HG03521 (cell line): ENCODE results near the gene M1AP.

Experiments used
- ATAC-seq: cut with Tn5 transposase; IDR thresholded peaks from one replicate; pipeline ENCODE4 v1.9.1; 2021; ENCODE audit warnings: mild to moderate bottlenecking, moderate library complexity; ENCODE audit not compliant: unreplicated experiment

M1AP gene

DNA sequence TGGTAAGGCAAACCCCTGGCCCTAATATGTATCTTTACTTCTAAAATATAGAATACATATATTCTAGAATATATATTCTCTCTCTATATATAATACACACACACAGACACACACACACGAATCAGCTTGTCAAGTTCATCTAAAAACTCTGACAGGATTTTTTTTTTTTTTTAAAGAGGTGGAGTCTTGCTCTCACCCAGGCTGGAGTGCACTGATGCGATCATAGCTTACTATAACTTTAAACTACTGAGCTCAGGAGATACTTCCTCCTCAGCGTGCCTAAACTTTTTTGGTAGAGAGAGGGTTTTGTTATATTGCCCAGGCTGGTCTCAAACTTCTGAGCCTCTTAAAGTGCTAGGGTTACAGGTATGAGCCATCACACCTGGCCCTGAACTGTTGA is 48.5 kb downstream of the M1AP start:
- ATAC-seq, result no peak

DNA sequence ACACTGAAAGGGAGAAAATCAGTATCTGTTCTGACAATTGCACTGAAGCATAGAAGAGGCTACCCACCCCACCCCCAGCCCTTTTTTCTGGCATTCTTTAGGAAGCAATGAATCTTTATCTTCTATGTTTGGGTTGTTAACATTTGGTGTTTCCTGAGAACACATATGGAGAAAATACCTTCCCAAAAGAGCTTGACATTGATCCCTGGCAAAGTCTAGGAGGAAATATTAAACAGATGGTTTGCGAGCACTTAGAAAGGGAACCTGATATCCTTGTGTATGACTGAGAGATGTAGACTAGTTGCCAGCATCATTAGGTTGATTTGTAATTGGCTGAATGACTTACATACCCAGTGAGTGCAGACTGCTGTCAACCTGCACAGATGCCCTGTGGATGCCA is 50.7 kb downstream of the M1AP start:
- no peak for ATAC-seq

DNA sequence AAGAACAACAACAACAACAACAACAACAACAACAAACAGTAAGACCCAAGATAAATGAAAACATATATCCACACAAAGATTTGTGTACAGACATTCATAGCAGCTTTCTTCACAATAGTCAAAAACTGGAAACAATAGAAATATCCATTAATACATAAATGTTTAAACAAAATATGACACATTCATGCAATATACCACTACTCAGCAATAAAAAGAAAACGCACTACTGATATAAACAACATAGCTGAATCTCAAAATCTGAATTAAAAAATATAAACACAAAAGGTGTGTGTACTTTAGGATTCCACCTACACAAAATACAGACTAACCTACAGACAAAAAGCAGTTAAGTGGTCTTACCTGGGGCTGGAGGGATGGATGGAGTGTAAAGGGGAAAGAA is 51.5 kb downstream of the M1AP start:
- no peak for ATAC-seq

DNA sequence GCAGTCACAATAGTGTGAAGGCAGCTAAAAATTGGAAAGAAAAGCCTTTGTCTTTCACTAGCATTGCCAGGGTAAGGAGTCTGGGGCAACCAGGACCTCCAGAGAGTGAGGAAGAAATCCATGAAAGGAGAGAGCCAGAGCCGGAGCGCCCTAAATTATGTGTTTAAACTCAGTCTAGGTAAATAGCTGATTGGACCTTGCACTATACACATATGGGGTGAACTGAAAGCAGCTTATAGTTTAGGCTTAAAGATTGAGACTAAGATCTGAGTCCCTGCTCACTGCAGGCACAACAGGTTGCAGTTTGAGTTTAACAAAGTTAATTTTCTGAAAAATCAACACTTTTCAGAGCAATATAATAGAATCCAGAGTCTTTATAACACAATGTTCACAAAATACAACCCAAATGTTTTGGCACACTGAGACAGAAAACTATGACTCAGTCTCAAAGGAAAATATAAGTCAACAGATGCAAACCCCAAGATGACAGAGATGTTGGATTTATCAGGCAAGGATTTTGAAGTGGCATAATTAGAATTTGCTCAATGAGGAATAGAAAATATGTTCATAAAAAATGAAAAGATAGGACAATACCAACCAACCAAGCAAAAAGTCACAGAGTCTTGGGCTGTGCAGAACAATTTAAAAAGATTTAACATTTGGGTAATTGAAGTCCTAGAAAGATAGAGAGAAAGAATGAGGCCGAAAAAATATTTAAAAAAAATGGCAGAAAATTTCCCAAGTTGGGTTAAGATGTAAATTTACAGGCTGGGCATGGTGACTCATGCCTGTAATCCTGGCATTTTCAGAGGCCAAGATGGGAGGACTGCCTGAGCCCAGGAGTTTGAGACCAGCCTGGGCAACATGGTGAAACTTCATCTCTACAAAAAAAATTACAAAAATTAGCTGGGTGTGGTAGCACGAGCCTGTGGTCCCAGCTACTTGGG is 54.0 kb downstream of the M1AP start:
- no peak for ATAC-seq

DNA sequence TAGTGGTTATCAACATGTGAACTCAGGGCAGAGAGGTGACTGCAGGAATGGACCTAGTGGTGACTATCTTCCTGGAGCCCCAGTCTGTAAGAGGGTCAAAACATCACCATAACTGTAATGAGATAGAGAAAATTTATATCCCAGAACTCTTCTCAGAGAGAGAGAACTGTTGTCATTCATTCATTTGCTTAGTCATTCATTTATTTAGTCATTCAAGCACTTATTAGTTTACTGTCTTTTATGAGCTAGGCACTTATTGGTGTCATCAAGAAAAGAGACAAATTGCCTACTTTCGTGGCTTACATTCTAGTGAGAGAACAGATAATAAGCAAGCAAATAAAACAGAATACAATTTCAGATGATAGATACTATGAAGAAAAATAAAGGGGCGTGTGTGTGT is 59.5 kb downstream of the M1AP start:
- no peak for ATAC-seq

DNA sequence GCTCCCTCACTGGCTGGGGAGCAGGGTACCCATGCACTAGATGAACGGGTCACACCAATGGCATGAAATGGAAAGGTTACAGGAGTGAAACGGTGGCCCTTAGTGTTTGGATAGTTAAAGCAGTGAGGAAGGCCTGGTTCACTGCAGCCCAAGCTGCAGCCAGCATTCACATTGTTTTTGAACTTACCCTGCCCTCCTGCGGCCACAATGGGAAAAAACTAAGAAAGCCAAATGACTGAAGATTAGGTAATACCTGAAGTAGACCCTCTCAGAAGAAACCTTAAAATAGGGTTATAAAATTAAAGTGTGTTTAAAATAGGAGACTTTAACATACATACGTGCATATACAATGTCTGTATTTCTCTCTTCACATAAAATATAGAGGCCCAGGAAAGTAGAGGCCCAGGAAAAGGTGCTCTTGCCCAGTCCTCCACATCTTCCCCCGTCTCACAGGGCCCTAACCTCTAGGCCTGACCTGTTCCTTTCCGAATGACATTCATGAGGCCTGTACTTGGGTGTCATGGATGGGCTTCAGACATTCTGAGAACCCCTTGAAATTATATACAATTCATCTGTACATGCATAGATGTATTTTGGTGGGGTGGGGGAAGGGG is 60.4 kb downstream of the M1AP start:
- ATAC-seq, result peak; percentile 59

DNA sequence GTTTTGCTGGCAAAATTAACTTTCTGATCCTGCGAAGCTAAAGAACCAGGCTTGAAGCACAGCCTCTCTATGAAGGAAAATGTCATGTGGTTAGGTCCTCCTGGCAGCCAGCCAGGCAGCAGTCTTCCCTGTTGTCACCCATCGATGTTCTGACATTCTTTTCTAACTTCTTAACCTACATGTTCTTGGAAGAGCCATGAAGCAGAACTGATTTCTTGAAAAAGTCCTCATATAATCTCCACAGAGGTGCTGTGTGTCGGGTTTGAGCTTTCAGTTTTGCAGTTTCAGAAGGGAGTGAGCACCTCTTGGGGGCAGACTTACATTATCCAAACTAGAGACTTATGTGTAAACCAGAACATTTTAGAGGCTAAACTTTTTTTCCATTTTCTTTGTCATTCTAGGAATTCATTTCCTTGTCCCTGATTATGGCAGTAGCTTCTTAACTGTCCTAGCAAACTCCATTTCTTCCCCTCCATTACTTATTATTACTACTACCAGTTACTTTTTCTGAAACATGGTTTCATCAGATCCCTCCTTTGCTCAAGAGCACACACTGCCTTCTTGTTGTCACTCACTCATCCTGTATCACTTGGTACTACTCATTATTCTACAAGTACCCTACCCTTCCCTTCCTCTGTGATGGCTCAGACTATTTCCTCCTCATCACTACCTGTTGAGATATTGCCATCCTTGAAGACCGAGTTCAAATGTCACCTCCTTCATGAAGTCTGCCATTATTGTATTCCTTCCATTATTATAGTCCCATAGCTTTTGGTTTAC is 62.5 kb downstream of the M1AP start:
- ATAC-seq, result no peak

DNA sequence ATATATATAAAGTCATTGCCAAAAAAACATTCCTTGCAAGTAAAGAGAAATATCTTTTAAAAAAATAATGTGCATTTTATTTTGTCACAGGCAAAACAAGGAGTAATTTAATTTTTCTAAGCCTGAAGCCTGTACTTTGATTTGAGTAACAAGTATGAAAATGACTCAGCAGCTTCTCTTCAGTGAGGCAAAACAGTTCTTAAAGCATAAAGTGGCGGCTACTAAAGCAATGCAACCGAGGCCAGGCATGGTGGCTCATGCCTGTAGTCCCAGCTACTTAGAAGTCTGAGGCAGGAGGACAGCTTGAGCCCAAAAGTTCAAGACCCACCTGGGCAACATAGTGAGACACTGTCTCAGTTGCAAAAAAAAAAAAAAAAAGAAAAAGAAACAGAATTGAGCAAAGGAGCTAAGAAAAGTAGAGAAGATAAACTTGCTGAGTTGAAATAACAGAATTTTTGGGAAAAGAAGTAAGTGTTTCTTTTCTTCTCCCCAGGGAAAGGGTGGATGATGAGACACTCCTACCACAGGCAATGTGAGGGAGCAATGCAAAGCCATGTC is 64.0 kb downstream of the M1AP start:
- no peak for ATAC-seq

DNA sequence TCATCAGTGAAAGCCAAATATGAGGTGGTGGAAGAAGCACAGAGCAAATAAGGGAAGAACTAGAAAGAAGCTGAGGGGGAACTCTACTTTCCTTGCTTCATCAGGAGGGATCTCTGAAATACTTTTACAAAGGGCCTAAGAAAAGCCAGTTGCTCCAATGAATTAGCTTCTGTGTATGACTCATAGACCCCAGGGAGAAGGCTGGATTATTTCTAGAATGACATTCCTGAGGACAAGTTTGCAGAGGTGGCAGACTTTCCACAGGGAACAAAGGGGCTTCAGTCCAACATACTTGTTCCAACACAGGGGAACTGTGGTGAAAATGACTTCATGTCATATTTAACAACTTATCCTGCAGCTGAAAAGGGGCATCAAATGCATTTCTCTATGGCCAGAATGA is 64.6 kb downstream of the M1AP start:
- ATAC-seq, result no peak

DNA sequence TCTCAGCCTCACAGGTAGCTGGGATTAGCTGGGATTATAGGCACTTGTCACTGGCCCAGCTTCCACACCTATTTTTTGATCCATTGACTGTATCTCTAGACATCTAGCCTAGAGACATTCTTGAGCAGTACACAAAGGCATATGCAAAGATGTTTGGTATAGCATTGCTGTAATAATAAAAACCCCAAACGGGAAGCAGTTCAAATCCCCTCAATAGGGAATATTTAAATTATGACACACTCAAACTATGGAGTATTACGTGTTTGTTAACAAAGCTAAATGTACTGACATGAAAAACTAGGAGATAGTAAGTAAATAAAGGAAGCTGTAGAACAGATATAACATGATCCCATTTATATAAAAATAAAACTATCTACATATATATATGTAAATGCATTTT is 65.9 kb downstream of the M1AP start:
- ATAC-seq, result no peak

DNA sequence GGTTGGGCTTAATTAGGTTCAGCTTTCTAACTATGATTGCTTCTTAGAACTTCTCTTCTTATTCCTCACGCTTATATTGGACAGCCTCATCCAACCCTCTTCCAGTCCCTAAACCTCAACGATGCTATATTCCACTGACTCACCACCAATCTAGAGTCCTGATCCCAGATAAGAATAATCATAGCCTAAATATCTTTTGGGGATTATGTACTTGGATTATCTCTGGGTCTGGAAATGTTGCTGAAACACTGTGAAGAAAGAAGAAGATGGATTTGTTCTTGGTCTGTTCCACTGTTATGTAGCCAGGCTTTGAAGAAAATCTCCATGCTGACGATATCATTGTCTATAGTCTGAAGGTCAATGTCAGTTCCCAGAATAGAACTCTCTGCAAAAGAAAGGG is 66.7 kb downstream of the M1AP start:
- no peak for ATAC-seq

DNA sequence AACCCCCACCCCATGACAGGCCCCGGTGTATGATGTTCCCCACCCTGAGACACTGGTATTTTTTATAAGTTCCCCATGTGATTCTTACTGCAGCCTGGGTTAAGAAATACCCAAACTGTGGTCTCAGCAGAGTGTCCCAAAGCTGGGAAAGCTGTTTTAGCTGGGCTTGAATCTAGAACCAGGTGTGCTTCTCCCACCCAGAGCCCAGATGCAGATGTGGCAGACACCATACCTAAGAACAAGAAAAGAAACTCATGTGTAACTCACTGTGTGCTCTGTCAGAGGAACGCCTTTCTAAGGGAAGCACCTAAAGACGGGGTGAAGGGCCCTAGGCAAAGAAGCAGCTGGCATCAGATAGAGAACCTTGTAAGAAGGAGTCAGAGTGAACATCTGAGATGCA is 69.7 kb downstream of the M1AP start:
- ATAC-seq, result no peak

DNA sequence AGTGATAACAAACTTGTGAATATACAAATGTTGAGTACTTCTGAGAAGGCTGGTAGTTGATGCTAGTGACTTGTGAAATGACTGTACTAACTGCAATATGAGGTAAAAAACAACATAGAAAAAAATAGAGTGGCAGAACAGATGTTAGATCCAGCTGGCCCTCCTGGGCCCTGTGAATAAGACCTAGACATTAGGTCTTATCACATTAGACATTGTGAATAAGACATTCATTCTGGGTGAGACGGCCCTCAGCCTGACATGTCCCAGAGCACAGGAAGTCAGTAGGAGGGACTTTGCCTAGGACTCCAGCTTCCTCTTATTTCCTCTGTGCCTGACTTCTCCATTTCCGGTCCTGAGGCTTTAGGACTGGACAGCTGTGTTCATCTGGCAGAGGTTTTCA is 70.7 kb downstream of the M1AP start:
- no peak for ATAC-seq

DNA sequence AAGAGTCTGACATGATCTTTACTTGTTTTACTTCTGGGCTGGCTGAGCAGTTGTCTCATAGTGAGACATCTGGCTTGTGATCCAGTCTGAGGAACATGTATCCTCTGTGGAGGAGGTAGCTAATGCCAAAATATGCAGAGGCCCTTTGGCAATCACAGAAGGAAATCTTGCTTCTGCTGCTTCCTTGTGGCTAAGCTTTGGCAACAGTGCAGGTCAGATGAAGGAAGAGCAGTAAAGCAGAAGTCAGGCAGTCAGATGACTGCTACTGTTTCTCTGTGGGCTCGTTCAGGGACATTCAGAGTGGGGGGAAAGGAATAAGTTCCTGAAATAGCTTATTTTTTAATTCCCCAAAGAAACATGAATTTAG is 71.3 kb downstream of the M1AP start:
- ATAC-seq, result no peak

DNA sequence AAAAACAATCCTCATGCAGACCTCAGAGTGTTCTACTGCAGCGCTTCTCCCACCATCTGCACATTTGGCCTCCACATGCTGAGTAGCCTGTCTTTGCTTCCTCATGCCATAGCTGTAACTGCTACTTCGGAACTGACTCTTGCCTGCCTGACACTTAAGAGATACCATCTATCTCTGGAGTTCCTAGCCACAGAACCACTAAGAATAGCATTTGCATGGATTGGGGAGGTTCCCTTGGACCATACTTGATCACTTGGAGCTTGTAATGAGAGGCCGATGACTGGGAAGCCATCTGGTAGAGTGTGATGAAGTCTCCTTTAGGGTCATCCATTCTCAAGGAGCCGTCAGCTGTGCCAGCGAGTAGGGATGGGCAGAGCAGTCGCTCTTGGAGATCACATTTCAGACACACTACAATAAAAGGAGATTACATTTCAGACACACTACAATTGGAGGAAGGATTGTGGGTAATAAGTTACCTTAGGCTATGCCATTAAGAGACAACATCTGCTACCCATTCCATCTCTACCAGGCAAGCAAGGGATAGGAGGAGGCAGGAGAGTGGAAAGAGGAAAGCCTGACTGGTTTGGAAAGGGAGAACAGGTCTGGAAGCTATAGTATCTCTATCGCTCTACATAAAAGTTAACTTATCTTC is 71.8 kb downstream of the M1AP start:
- ATAC-seq, result no peak

DNA sequence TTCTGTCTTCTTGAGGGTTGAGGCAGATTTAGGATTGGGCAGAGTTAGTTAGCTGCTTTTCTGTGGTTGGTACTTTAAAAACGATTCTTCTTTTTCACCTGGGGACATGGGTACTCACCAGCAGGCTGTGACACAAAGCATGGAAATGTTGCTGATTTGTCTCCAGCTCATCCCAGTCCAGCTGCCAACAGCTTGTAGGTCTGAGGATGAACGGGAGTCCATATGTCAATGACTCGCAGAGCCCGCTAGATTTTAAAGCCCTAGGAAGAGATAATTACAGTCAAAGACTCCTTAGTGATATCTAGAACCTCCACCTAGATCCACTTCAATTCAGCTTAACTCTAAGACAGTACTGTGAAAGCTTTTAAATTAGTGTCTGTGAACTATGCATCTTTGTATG is 72.8 kb downstream of the M1AP start:
- no peak for ATAC-seq

DNA sequence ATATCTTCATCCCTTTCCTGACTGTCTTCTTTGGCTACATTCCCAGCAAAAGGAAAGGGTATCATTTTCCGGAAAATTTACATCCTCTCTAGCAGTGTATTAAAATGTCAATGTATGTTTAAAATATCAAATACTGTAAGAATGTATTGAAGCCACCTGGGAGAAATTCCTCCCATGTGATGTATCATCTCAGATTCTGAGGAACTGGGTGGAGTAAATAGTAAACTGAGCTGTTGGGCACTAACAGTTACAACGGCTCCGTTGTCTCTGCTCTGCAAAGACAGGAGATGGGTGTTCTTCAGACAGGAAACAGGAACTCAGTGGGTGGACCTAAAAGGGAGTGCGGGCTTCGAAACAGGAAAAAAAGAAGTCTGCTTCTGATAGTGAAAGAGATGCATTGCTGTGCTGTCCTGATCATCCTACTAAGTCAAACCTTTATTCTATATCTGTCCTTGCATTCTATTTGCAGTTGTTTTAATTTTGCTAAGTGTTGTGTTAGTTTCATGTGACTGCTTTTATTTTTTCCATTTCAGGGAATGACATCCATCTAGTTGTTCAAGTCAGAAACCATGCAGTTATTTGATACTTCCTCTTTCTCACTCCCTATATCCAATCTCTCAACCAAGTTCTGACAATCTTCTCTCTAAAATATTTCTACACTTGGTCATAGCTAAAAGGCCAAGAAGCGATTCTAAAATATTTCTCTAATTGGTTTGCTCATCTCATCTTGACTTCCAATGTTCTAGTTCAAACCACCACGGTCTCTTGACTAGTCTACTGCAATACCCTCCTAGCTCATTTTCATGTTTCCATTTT is 74.2 kb downstream of the M1AP start:
- no peak for ATAC-seq

DNA sequence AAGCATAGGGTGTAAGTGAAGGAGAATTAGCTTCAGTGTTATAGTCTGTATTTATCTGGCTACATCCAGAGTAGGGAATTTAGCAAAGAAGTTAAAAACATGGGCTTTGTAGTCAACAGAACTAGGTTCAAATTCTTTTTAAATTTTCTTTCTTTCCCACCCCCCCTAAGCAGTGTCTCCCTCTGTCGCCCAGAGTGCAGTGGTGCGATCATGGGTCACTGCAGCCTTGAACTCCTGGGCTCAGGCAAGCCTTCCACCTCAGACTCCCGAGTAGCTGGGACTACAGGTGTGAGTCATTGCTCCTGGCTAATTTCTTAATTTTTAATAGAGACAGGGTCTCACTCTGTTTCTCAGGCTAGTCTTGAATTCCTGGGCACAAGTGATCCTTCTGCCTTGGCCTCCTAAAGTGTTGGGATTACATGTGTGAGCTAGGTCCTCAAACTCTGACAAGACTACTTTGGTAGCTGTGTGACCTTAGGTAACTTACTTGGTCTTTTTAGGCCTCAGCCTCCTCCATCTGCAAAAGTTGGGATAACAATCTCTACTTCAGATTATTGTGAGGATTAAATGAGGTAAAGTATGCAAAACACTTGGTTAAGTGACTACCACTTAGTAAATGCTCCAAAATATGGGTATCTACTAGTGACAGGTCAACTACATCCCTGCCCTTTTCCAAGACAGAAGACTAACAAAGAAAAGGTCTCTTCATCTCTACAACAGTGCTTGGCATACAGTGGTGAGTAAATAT is 75.8 kb downstream of the M1AP start:
- ATAC-seq, result no peak

DNA sequence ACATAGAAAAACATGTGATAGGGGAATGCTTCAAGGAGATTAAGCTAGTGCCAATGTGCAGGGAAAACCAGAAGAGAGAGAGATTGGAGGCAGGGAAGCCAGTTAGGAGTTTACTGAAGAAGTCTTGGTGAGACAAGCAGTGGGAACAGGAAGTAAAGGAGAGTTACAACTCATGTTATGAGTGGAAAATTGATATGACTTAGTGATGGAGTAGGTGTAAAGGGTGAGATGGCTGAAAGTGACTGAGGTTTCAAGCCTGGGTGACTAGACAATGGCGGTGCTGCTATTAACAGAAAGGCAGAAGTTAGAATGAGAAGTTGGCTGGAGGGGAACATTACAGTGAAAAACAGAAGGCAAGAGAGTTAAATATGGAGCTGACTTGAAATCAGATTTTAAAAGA is 77.1 kb downstream of the M1AP start:
- peak; percentile 62 for ATAC-seq
